ENCODE data around the gene PRXL2C. TPM values are rescaled to one million over a fixed set of nuclear protein-coding genes. Genes with fewer than 3 reads are reported as not detected.

PRXL2C gene
- total and polyA plus RNA-seq, 10 of the 15 experiments (the other 5 are each of a cell fraction or from before 2014, with no cell fraction given), result 4.0 to 16.0 (median 7.4) TPM

Other genes starting within 250 kb of the PRXL2C start
- gene ZNF367, start 236.9 kb downstream of the PRXL2C start, total RNA-seq (2014; rRNA removed), result 16.3 and 17.8 TPM in 2 replicates
- gene ZNF367, start 236.9 kb downstream of the PRXL2C start, total RNA-seq (2014; rRNA removed; fragmentation: Illumina TruSeq; extraction: Trizol), result 15.5 and 15.6 TPM in 2 replicates
- gene ZNF367, start 236.9 kb downstream of the PRXL2C start, total RNA-seq (2021), result 14.3 and 15.7 TPM in 2 replicates
- 10.2 and 14.5 TPM in 2 replicates for gene ZNF367, start 236.9 kb downstream of the PRXL2C start, polyA plus RNA-seq (2011; rRNA removed)
- 13.3 and 14.7 TPM in 2 replicates for gene ZNF367, start 236.9 kb downstream of the PRXL2C start, polyA plus RNA-seq (2014; fragmentation: Illumina TruSeq; extraction: Trizol)
- 1 to 10 TPM; 3.9 to 5.5 TPM for gene ZNF367, start 236.9 kb downstream of the PRXL2C start, polyA plus RNA-seq (2014; fragmentation: Nextera tagmentation; extraction: Ambion mirVana)
- 9.8 and 12.0 TPM in 2 replicates for gene ZNF367, start 236.9 kb downstream of the PRXL2C start, polyA plus RNA-seq (2014; rRNA removed)
- gene ZNF367, start 236.9 kb downstream of the PRXL2C start, polyA plus RNA-seq (2016; fragmentation: Nextera tagmentation; extraction: Ambion mirVana), result 1 to 10 TPM; 2.9 to 6.2 TPM
- 10.7 and 12.3 TPM in 2 replicates for gene HABP4, start 205.1 kb downstream of the PRXL2C start, total RNA-seq (2014; rRNA removed)
- 13.1 and 13.6 TPM in 2 replicates for gene HABP4, start 205.1 kb downstream of the PRXL2C start, total RNA-seq (2014; rRNA removed; fragmentation: Illumina TruSeq; extraction: Trizol)
- gene HABP4, start 205.1 kb downstream of the PRXL2C start, total RNA-seq (2021), result 13.6 and 13.7 TPM in 2 replicates
- 6.8 and 9.2 TPM in 2 replicates for gene HABP4, start 205.1 kb downstream of the PRXL2C start, polyA plus RNA-seq (2011; rRNA removed)
- gene HABP4, start 205.1 kb downstream of the PRXL2C start, polyA plus RNA-seq (2014; fragmentation: Illumina TruSeq; extraction: Trizol), result 12.5 and 13.2 TPM in 2 replicates
- gene HABP4, start 205.1 kb downstream of the PRXL2C start, polyA plus RNA-seq (2014; fragmentation: Nextera tagmentation; extraction: Ambion mirVana), result 1 to 10 TPM; 4.4 to 5.7 TPM
- gene HABP4, start 205.1 kb downstream of the PRXL2C start, polyA plus RNA-seq (2014; rRNA removed), result 14.7 and 15.1 TPM in 2 replicates
- 10 to 100 TPM in 1 of 2 experiments, 1 to 10 TPM in 1; 1.6 to 15.4 TPM for gene HABP4, start 205.1 kb downstream of the PRXL2C start, polyA plus RNA-seq (2016; fragmentation: Nextera tagmentation; extraction: Ambion mirVana)
- 4.1 and 6.4 TPM in 2 replicates for gene CDC14B, start 35.5 kb downstream of the PRXL2C start, total RNA-seq (2014; rRNA removed)
- gene CDC14B, start 35.5 kb downstream of the PRXL2C start, total RNA-seq (2014; rRNA removed; fragmentation: Illumina TruSeq; extraction: Trizol), result 5.1 and 5.9 TPM in 2 replicates
- gene CDC14B, start 35.5 kb downstream of the PRXL2C start, total RNA-seq (2021), result 6.8 TPM in 2 replicates
- 6.0 TPM in 2 replicates for gene CDC14B, start 35.5 kb downstream of the PRXL2C start, polyA plus RNA-seq (2011; rRNA removed)
- gene CDC14B, start 35.5 kb downstream of the PRXL2C start, polyA plus RNA-seq (2014; fragmentation: Illumina TruSeq; extraction: Trizol), result 6.9 and 7.9 TPM in 2 replicates
- 1 to 10 TPM; 4.5 to 6.3 TPM for gene CDC14B, start 35.5 kb downstream of the PRXL2C start, polyA plus RNA-seq (2014; fragmentation: Nextera tagmentation; extraction: Ambion mirVana)
- 3.7 and 4.7 TPM in 2 replicates for gene CDC14B, start 35.5 kb downstream of the PRXL2C start, polyA plus RNA-seq (2014; rRNA removed)
- 10 to 100 TPM in 1 of 2 experiments, 1 to 10 TPM in 1; 7.5 to 11.7 TPM for gene CDC14B, start 35.5 kb downstream of the PRXL2C start, polyA plus RNA-seq (2016; fragmentation: Nextera tagmentation; extraction: Ambion mirVana)
- 11.8 and 12.2 TPM in 2 replicates for gene ZNF510, start 122.8 kb upstream of the PRXL2C start, total RNA-seq (2014; rRNA removed)
- 11.8 and 12.7 TPM in 2 replicates for gene ZNF510, start 122.8 kb upstream of the PRXL2C start, total RNA-seq (2014; rRNA removed; fragmentation: Illumina TruSeq; extraction: Trizol)
- 6.9 and 7.2 TPM in 2 replicates for gene ZNF510, start 122.8 kb upstream of the PRXL2C start, total RNA-seq (2021)
- gene ZNF510, start 122.8 kb upstream of the PRXL2C start, polyA plus RNA-seq (2011; rRNA removed), result 11.3 and 12.3 TPM in 2 replicates
- 9.4 and 10.7 TPM in 2 replicates for gene ZNF510, start 122.8 kb upstream of the PRXL2C start, polyA plus RNA-seq (2014; fragmentation: Illumina TruSeq; extraction: Trizol)
- 1 to 10 TPM; 2.8 to 3.3 TPM for gene ZNF510, start 122.8 kb upstream of the PRXL2C start, polyA plus RNA-seq (2014; fragmentation: Nextera tagmentation; extraction: Ambion mirVana)
- 7.3 and 7.5 TPM in 2 replicates for gene ZNF510, start 122.8 kb upstream of the PRXL2C start, polyA plus RNA-seq (2014; rRNA removed)
- 1 to 10 TPM; 3.9 to 4.0 TPM for gene ZNF510, start 122.8 kb upstream of the PRXL2C start, polyA plus RNA-seq (2016; fragmentation: Nextera tagmentation; extraction: Ambion mirVana)
- 4.2 and 5.1 TPM in 2 replicates for gene ZNF782, start 199.2 kb upstream of the PRXL2C start, total RNA-seq (2014; rRNA removed)
- gene ZNF782, start 199.2 kb upstream of the PRXL2C start, total RNA-seq (2014; rRNA removed; fragmentation: Illumina TruSeq; extraction: Trizol), result 7.8 and 9.0 TPM in 2 replicates
- gene ZNF782, start 199.2 kb upstream of the PRXL2C start, total RNA-seq (2021), result 5.9 and 6.2 TPM in 2 replicates
- gene ZNF782, start 199.2 kb upstream of the PRXL2C start, polyA plus RNA-seq (2011; rRNA removed), result 4.8 and 5.7 TPM in 2 replicates
- 5.1 and 5.6 TPM in 2 replicates for gene ZNF782, start 199.2 kb upstream of the PRXL2C start, polyA plus RNA-seq (2014; fragmentation: Illumina TruSeq; extraction: Trizol)
- under 1 TPM; 0.55 to 0.82 TPM for gene ZNF782, start 199.2 kb upstream of the PRXL2C start, polyA plus RNA-seq (2014; fragmentation: Nextera tagmentation; extraction: Ambion mirVana)
- gene ZNF782, start 199.2 kb upstream of the PRXL2C start, polyA plus RNA-seq (2014; rRNA removed), result 3.4 and 4.7 TPM in 2 replicates
- 1 to 10 TPM; 1.1 to 4.1 TPM for gene ZNF782, start 199.2 kb upstream of the PRXL2C start, polyA plus RNA-seq (2016; fragmentation: Nextera tagmentation; extraction: Ambion mirVana)